SK-N-SH (cell line): Measurements from ENCODE around the gene CALHM1. TPM values are rescaled to one million over a fixed set of nuclear protein-coding genes. Genes with fewer than 3 reads are reported as not detected.

Source experiments
- CTCF ChIA-PET: fragments of 300-600, 350-600 bp; formaldehyde crosslinking; extraction: SDS; loops from one replicate; lab custom pipeline; 2021; lab: Yijun Ruan, JAX
- POLR2A ChIA-PET: fragments of 350-600 bp; sonication (Branson Sonifier 250); formaldehyde crosslinking; extraction: SDS; loops from one replicate; lab custom pipeline; 2020; ENCODE audit warnings: antibody characterized with exemption, inconsistent platforms; lab: Yijun Ruan, JAX
- DNase-seq: peaks from one replicate; pipeline ENCODE4 v3.0.0; 2012
- H2AFZ ChIP-seq: fragments of 200-600 bp; sonication (generic); 2 replicates; pipeline ENCODE4 v1.8.1; 2016; ENCODE audit warnings: antibody characterized with exemption, mild to moderate bottlenecking, low read depth
- H3F3A ChIP-seq: fragments of 200-600 bp; sonication (generic); replicated peaks from 2 replicates; pipeline ENCODE3; 2016; ENCODE audit warnings: antibody characterized with exemption, mild to moderate bottlenecking; ENCODE audit not compliant: insufficient read depth
- H3K27ac ChIP-seq, 2 experiments: fragments of 200-500 bp in 1 of 2; fragments of 200-600 bp in 1 of 2; sonication (Bioruptor generic) in 1 of 2; sonication (generic), shearing (Covaris generic) in 1 of 2; 2 replicates each; pipeline versions ENCODE4 v1.5.1 to v1.6.1; 2014 to 2016; ENCODE audit warnings: low read depth in 2 of 2, inconsistent platforms in 1 of 2, low read length in 1 of 2, mild to moderate bottlenecking in 1 of 2, mixed read lengths in 1 of 2
- H3K27me3 ChIP-seq: fragments of 200-600 bp; sonication (generic), shearing (Covaris generic); 2 replicates; pipeline ENCODE4 v1.6.1; 2016; ENCODE audit warnings: mixed run types; ENCODE audit not compliant: insufficient read depth
- H3K36me3 ChIP-seq, 2 experiments: fragments of 200-500 bp in 1 of 2; fragments of 200-600 bp in 1 of 2; sonication (Bioruptor generic) in 1 of 2; sonication (generic) in 1 of 2; replicated peaks in 1 of 2; 2 replicates each; pipeline versions ENCODE3 to v1.5.1; 2014 to 2016; ENCODE audit warnings: low read length in 1 of 2, mild to moderate bottlenecking in 1 of 2; ENCODE audit not compliant: insufficient read depth in 2 of 2, control insufficient read depth in 1 of 2
- H3K4me1 ChIP-seq, 2 experiments: fragments of 200-500 bp in 1 of 2; fragments of 200-600 bp in 1 of 2; sonication (Bioruptor generic) in 1 of 2; sonication (generic), shearing (Covaris generic) in 1 of 2; 2 replicates each; pipeline versions ENCODE4 v1.5.1 to v1.6.1; 2014 to 2016; ENCODE audit warnings: low read depth in 1 of 2, low read length in 1 of 2, mixed run types in 1 of 2; ENCODE audit not compliant: insufficient read depth in 2 of 2, control insufficient read depth in 1 of 2
- H3K4me2 ChIP-seq: fragments of 200-600 bp; sonication (generic), shearing (Covaris generic); 2 replicates; pipeline ENCODE4 v1.6.1; 2017; ENCODE audit warnings: mixed run types
- H3K4me3 ChIP-seq, 2 experiments: fragments of 200-500 bp in 1 of 2; fragments of 200-600 bp in 1 of 2; sonication (Bioruptor generic) in 1 of 2; sonication (generic), shearing (Covaris generic) in 1 of 2; 2 replicates each; pipeline versions ENCODE4 v1.5.1 to v1.8.1; 2014 to 2016; ENCODE audit warnings: low read depth in 2 of 2, inconsistent platforms in 1 of 2, low read length in 1 of 2, mild to moderate bottlenecking in 1 of 2, mixed read lengths in 1 of 2, moderate library complexity in 1 of 2
- H3K79me2 ChIP-seq: fragments of 200-600 bp; sonication (generic); 2 replicates; pipeline ENCODE4 v1.8.1; 2017; ENCODE audit warnings: mild to moderate bottlenecking; ENCODE audit not compliant: insufficient read depth
- H3K9ac ChIP-seq: fragments of 200-600 bp; sonication (generic); 2 replicates; pipeline ENCODE4 v1.6.1; 2017; ENCODE audit warnings: mixed run types
- H3K9me2 ChIP-seq: fragments of 200-600 bp; sonication (generic); 2 replicates; pipeline ENCODE4 v1.6.1; 2017; ENCODE audit warnings: mixed run types
- H3K9me3 ChIP-seq: fragments of 200-600 bp; sonication (generic); 2 replicates; pipeline ENCODE4 v1.6.1; 2017; ENCODE audit warnings: mixed run types, mild to moderate bottlenecking, moderate library complexity
- H4K20me1 ChIP-seq: fragments of 200-600 bp; sonication (generic); 2 replicates; pipeline ENCODE4 v1.6.1; 2017; ENCODE audit warnings: mild to moderate bottlenecking, mixed run types; ENCODE audit not compliant: insufficient read depth
- CHD2 ChIP-seq: fragments of 150-350 bp; IDR thresholded peaks from 2 replicates; pipeline ENCODE4 v1.6.1; 2018; ENCODE audit warnings: low read length; ENCODE audit not compliant: partially characterized antibody
- EZH2phosphoT487 ChIP-seq: fragments of 200-600 bp; sonication (generic); IDR thresholded peaks from 2 replicates; pipeline ENCODE4 v1.6.1; 2017; ENCODE audit warnings: low read depth, mixed run types, mild to moderate bottlenecking, antibody characterized with exemption, moderate library complexity, borderline replicate concordance
- FOSL2 ChIP-seq: IDR thresholded peaks from 2 replicates; pipeline ENCODE4 v1.4.0; 2012; ENCODE audit warnings: low read depth, mild to moderate bottlenecking, moderate library complexity, borderline replicate concordance
- FOXM1 ChIP-seq: IDR thresholded peaks from 2 replicates; pipeline ENCODE4 v1.4.0; 2012; ENCODE audit warnings: low read depth, mild to moderate bottlenecking
- GABPA ChIP-seq: IDR thresholded peaks from 2 replicates; pipeline ENCODE4 v1.4.0; 2012; ENCODE audit warnings: low read depth, mild to moderate bottlenecking
- JUND ChIP-seq: IDR thresholded peaks from 2 replicates; pipeline ENCODE4 v1.4.0; 2012
- NRF1 ChIP-seq: IDR thresholded peaks from 2 replicates; pipeline ENCODE4 v1.6.1; 2012; ENCODE audit warnings: low read depth, mild to moderate bottlenecking, low read length
- RAD21 ChIP-seq: IDR thresholded peaks from 2 replicates; pipeline ENCODE4 v1.6.1; 2012; ENCODE audit warnings: mild to moderate bottlenecking, low read length
- RCOR1 ChIP-seq: fragments of 150-350 bp; IDR thresholded peaks from 2 replicates; pipeline ENCODE4 v1.6.1; 2017; ENCODE audit warnings: antibody characterized with exemption, low read length
- RXRA ChIP-seq: IDR thresholded peaks from 2 replicates; pipeline ENCODE4 v1.4.0; 2012; ENCODE audit warnings: low read depth, mild to moderate bottlenecking, borderline replicate concordance
- SIN3A ChIP-seq: IDR thresholded peaks from 2 replicates; pipeline ENCODE4 v1.6.1; 2012; ENCODE audit warnings: low read depth, mild to moderate bottlenecking, low read length, moderate library complexity, borderline replicate concordance
- SMC3 ChIP-seq: IDR thresholded peaks from 2 replicates; pipeline ENCODE4 v1.6.1; 2012; ENCODE audit warnings: low read depth, low read length, improper control_type of control experiment
- TEAD4 ChIP-seq: IDR thresholded peaks from 2 replicates; pipeline ENCODE4 v1.4.0; 2012; ENCODE audit warnings: mild to moderate bottlenecking, borderline replicate concordance; ENCODE audit not compliant: insufficient read depth
- YY1 ChIP-seq: IDR thresholded peaks from 2 replicates; pipeline ENCODE4 v1.4.0; 2012; ENCODE audit warnings: low read depth, mild to moderate bottlenecking
- WGBS: methylation state at CpG from one replicate; pipeline ENCODE4 v1.1.6; 2017; ENCODE audit warnings: low lambda C conversion rate; 5-methylcytosine and 5-hydroxymethylcytosine counted together
- polyA plus RNA-seq, 3 experiments: library from polyadenylated mRNA; depleted of rRNA; stranded (reverse); fragments of >200 nt; gene quantifications; 2 replicates each; pipeline ENCODE4 v1.2.3, GENCODE V29; 2012
- TF ChIP-seq, protein P1 (sequence below): fragments of 150-350 bp; IDR thresholded peaks from 2 replicates; pipeline ENCODE4 v1.6.1; 2017; ENCODE audit warnings: antibody characterized with exemption, low read length, low read depth, borderline replicate concordance
- TF ChIP-seq, protein P2 (sequence below): fragments of 150-350 bp; IDR thresholded peaks from 2 replicates; pipeline ENCODE4 v1.6.1; 2016; ENCODE audit warnings: mild to moderate bottlenecking, low read depth, low read length
- TF ChIP-seq, protein P3 (sequence below): IDR thresholded peaks from 2 replicates; pipeline ENCODE4 v1.6.1; 2012; ENCODE audit warnings: mild to moderate bottlenecking, low read depth, low read length, moderate library complexity
- TF ChIP-seq, protein P4 (sequence below): IDR thresholded peaks from 2 replicates; pipeline ENCODE4 v1.4.0; 2012; ENCODE audit warnings: low read depth, borderline replicate concordance
- TF ChIP-seq, protein P5 (sequence below): IDR thresholded peaks from 2 replicates; pipeline ENCODE4 v1.4.0; 2012; ENCODE audit warnings: low read depth

The CALHM1 gene
- polyA plus RNA-seq, 1 of the 3 experiments (the other 2 are of a cell fraction): not detected

DNA sequence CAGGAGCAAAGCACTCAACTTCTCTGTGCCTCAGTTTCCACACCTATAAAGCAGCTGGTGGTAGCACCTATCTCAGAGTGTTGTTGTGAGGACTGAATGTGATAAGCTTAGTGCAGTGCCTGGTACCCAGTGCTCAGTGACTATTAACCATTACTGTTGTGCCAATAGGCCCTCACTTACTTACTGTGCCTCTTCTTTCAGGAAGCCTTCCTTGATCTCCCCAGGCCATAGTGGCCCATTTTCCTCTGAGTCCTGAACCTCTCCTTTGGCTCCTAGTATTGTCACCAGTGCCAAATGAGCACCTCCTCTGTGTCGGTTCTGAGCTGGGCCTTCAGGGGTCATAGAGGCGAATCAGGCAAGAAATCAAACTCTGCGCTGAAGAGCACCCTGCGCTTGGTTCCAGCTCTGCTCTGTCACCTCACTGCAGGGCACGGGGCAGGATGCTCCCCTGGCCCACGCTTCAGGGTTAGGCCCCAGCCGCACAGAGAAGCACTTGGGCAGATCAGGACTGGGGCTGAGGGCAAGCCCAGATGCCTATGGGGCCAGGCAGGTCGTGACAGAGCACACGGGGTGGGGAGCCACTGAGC is 2.5 kb downstream of the CALHM1 start:
- 75% methylated on average over 2 of the region's 9 CpGs for WGBS
- Histone ChIP-seq H3K27me3 (no peaks in the 10 kb centered on the region), H3K79me2 (no peaks in the 10 kb centered on the region), H3K27ac (no peak overlapping the region), H3F3A (no peaks in the 10 kb centered on the region), H3K36me3 (no peaks in the 10 kb centered on the region), H3K9me3 (no peaks in the 10 kb centered on the region), H3K4me1 (peaks cover 0 to 7% of the 10 kb centered on the region in 2 experiments; a peak in 1 of 4 replicates), H3K9me2 (no peaks in the 10 kb centered on the region), H2AFZ (no peak overlapping the region), H4K20me1 (no peaks in the 10 kb centered on the region), H3K9ac (no peak overlapping the region), H3K4me2 (no peak overlapping the region), H3K4me3 (no peak overlapping the region)
- CTCF ChIA-PET: interaction anchor here (0.9 to 3.0 kb wide), 3 partner anchors 10 to 30 kb away, joined by 3 to 7 read pairs (median 4); no protein-coding TSS in a partner anchor
- DNase-seq: no peak
- POLR2A ChIA-PET: no interaction called here
- no peak for TF ChIP-seq CHD2
- TF ChIP-seq NRF1: no peak
- no peak for TF ChIP-seq EZH2phosphoT487
- no peak for TF ChIP-seq TEAD4
- TF ChIP-seq, protein P1, sequence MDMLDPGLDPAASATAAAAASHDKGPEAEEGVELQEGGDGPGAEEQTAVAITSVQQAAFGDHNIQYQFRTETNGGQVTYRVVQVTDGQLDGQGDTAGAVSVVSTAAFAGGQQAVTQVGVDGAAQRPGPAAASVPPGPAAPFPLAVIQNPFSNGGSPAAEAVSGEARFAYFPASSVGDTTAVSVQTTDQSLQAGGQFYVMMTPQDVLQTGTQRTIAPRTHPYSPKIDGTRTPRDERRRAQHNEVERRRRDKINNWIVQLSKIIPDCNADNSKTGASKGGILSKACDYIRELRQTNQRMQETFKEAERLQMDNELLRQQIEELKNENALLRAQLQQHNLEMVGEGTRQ: no peak
- no peak for TF ChIP-seq RCOR1
- no peak for TF ChIP-seq JUND
- TF ChIP-seq SMC3: no peak
- TF ChIP-seq RXRA: no peak
- TF ChIP-seq, protein P2, sequence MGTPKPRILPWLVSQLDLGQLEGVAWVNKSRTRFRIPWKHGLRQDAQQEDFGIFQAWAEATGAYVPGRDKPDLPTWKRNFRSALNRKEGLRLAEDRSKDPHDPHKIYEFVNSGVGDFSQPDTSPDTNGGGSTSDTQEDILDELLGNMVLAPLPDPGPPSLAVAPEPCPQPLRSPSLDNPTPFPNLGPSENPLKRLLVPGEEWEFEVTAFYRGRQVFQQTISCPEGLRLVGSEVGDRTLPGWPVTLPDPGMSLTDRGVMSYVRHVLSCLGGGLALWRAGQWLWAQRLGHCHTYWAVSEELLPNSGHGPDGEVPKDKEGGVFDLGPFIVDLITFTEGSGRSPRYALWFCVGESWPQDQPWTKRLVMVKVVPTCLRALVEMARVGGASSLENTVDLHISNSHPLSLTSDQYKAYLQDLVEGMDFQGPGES: no peak

DNA sequence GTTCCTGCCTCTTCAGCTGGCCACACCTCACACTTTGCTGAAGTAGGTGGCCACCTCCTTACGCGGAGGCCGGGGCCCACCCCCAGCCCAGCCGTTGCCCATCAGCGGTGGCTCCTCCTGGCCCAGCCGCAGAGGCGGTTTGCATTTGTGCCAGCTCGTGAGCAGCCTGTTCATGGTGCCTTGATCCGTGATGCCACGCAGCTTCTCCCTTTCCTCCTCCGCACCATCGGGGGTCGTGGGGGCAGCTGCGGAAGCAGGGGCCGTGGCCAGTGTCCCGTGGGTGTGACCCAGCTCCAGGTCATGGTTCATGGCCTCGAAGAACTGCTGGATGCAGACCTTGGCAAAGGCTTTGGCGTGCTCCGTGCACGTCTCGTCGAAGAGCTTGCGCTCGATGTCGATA is 3.5 kb downstream of the CALHM1 start:
- TF ChIP-seq, protein P3, sequence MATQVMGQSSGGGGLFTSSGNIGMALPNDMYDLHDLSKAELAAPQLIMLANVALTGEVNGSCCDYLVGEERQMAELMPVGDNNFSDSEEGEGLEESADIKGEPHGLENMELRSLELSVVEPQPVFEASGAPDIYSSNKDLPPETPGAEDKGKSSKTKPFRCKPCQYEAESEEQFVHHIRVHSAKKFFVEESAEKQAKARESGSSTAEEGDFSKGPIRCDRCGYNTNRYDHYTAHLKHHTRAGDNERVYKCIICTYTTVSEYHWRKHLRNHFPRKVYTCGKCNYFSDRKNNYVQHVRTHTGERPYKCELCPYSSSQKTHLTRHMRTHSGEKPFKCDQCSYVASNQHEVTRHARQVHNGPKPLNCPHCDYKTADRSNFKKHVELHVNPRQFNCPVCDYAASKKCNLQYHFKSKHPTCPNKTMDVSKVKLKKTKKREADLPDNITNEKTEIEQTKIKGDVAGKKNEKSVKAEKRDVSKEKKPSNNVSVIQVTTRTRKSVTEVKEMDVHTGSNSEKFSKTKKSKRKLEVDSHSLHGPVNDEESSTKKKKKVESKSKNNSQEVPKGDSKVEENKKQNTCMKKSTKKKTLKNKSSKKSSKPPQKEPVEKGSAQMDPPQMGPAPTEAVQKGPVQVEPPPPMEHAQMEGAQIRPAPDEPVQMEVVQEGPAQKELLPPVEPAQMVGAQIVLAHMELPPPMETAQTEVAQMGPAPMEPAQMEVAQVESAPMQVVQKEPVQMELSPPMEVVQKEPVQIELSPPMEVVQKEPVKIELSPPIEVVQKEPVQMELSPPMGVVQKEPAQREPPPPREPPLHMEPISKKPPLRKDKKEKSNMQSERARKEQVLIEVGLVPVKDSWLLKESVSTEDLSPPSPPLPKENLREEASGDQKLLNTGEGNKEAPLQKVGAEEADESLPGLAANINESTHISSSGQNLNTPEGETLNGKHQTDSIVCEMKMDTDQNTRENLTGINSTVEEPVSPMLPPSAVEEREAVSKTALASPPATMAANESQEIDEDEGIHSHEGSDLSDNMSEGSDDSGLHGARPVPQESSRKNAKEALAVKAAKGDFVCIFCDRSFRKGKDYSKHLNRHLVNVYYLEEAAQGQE: no peak
- TF ChIP-seq JUND: no peak
- TF ChIP-seq, protein P2: no peak
- TF ChIP-seq FOXM1: no peak
- TF ChIP-seq SIN3A: no peak
- no peak for TF ChIP-seq NRF1
- no peak for TF ChIP-seq FOSL2
- TF ChIP-seq, protein P4, sequence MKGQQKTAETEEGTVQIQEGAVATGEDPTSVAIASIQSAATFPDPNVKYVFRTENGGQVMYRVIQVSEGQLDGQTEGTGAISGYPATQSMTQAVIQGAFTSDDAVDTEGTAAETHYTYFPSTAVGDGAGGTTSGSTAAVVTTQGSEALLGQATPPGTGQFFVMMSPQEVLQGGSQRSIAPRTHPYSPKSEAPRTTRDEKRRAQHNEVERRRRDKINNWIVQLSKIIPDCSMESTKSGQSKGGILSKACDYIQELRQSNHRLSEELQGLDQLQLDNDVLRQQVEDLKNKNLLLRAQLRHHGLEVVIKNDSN: no peak
- no peak for TF ChIP-seq YY1
- TF ChIP-seq RAD21: no peak
- TF ChIP-seq RXRA: no peak
- TF ChIP-seq, protein P5, sequence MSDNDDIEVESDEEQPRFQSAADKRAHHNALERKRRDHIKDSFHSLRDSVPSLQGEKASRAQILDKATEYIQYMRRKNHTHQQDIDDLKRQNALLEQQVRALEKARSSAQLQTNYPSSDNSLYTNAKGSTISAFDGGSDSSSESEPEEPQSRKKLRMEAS: no peak
- no peak for TF ChIP-seq GABPA
- no peaks in the 10 kb centered on the region for H3K9me2 ChIP-seq
- H3K4me1 ChIP-seq: peaks cover 0 to 15% of the 10 kb centered on the region in 2 experiments; a peak in 1 of 4 replicates
- no peaks in the 10 kb centered on the region for H3K9me3 ChIP-seq
- 90% methylated on average over 23 of the region's 25 CpGs for WGBS
- no peaks in the 10 kb centered on the region for H3K27me3 ChIP-seq
- H3F3A ChIP-seq: no peaks in the 10 kb centered on the region
- no peaks in the 10 kb centered on the region for H3K79me2 ChIP-seq
- no peaks in the 10 kb centered on the region for H4K20me1 ChIP-seq
- H3K27ac ChIP-seq: no peak overlapping the region
- H2AFZ ChIP-seq: no peak overlapping the region
- H3K4me3 ChIP-seq: no peak overlapping the region
- DNase-seq: no peak
- ChIA-PET CTCF (interaction anchor here (3.0 kb wide), 1 partner anchor 11 kb away, joined by 7 read pairs; no protein-coding TSS in a partner anchor), POLR2A (no interaction called here)
- H3K4me2 ChIP-seq: no peak overlapping the region
- H3K36me3 ChIP-seq: no peaks in the 10 kb centered on the region
- H3K9ac ChIP-seq: no peak overlapping the region
